NCI-H82 treated with DMSO at 0.1 percent for 48 hours (cell line): ENCODE results near the gene RPS19.
A peak's percentile ranks its signal among the peaks of the same experiment; 100 is the strongest.

Experiments
- DNase-seq: peaks from one replicate; lab custom pipeline; 2025; ENCODE audit not compliant: unreplicated experiment; lab: John Stamatoyannopoulos, UW

RPS19 gene

GRCh38 chr19:41877916-41878905, 18.2 kb downstream of the RPS19 start:
- DNase-seq = no peak

DNA sequence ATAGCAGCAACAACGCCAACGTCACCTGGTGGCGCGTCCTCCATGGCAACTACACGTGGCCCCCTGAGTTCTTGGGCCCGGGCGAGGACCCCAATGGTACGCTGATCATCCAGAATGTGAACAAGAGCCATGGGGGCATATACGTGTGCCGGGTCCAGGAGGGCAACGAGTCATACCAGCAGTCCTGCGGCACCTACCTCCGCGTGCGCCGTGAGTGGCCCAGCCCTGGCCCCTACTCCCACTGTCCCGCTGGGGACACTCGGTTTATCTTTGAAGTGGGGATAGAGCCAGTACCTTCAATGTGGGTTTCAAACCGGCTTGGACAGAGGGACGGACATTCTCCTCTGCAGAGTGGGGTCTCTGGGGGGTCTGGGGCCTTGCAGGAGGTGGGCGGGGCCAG, 19.0 kb downstream of the RPS19 start:
- no peak for DNase-seq

- DNase-seq = no peak
These were observed 19.7 kb downstream of the RPS19 start for GRCh38 chr19:41879670-41880328.

DNA sequence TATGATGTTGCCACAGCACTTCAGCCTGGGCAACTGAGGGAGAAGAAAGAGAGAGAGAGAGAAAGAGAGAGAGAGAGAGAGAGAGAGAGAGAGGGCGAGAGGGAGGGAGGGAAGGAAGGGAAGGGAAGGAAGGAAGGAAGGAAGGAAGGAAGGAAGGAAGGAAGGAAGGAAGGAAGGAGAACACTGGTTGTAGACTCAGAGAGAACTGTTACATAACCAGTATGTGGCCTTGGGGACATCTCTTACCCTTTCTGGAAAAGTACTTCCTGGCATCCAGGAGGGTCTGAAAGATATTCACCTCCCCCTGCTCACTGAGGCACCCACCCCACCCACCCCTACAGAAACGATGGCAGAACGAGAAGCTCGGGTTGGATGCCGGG, 20.3 kb downstream of the RPS19 start:
- no peak for DNase-seq

DNA sequence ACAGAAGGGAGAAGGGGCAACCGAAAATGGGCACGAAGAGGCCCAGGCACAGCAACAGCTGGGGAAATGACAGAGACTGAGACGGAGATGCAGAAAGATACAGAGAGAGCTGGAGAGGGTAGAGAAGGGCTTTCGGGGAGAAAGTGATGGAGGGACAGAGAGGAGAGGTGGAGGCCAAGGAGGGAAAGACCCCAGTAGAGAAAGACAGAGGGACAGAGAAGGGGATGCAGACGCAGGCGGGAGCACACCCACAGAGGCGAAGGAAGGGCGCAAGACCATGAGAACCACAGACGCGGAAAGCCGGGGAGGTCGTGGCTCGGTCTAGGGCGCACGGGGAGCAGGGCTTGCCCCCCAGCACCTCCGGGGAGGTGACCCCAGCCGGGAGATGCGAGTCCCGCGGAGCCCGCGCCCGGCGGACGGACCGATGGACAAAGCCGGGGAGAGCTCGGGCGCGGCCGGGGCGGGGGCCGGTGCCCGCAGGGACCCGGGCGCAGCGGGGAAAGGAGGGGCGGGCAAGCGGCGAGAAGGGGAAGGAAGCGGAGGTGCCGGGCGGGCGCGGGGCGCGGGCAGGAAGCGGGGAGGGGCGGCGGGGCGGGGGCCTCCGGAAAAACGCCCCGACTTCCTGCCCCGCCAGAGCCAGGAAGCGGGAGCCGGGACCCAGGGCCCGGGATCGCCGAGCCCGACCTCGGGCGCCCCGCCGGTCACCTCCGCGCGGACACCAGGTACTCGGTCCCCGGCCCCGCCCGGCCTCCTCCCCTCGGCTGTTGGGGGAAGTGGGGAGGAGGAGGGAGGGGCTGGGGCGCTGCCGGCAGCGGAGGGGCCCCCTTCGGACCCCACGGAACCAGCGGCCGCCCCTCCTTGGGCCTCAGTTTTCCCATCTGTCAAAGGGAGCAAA, 22.8 kb downstream of the RPS19 start, which contains the start of gene ARHGEF1:
TSS of gene ARHGEF1 (plus strand) at position 617 of the 895 bp plus-strand sequence. CDS start 4,899 bp downstream, outside the sequence.
- DNase-seq = no peak

- no peak for DNase-seq
These were observed 23.4 kb downstream of the RPS19 start for GRCh38 chr19:41883463-41883820.

- peak; percentile 96 for DNase-seq
These were observed 24.0 kb downstream of the RPS19 start for GRCh38 chr19:41883821-41884733.

- no peak for DNase-seq
These were observed 27.0 kb downstream of the RPS19 start for GRCh38 chr19:41886761-41887710.

DNA sequence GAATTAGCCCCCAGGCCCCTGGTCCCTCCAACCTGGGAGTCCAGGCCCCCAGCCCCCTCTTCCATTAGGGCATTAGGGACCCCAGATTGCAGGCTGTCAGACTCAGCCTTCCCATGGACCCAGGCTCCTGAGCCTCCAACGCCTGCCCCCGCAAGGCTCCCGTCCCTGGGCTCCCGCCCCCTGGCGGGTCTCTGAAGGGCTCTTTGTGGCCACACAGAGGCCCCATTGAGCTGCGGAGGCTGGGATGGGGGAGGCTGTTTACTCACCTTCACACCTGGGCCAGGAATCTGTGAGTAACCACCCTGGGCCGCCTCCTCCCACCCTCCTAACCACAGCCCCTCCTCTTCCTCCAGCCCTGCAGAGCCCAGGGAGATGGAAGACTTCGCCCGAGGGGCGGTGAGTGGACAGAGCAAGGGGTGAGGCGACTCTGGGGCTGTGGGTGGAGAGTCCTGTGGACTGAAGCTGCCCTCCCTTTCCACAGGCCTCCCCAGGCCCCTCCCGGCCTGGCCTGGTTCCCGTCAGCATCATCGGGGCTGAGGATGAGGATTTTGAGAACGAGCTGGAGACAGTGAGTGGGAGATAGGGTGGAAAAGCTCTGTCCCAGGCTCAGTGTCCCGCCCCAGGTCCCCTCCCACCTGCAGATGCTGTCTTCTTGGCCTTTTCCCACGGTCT, 27.8 kb downstream of the RPS19 start:
- DNase-seq = no peak

DNA sequence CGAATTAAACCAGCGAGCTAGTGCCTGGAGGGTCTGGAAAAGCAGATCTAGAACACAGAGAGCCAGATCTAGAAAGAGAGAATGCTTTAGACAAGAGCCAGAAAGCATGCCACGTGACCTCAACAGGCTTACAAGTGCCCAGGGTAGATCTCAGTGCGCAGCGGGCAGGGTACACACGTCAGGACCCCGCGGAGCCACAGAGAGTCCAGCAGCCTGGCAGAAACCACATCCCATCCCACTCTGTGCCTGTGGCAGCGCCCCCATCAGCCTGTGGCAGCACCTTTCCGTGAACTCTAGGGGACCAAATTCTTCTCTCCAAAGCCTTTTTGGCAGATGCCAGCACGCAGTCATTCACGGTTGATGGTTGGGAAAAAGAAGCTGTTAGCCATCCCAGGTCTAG, 28.9 kb downstream of the RPS19 start:
- DNase-seq = no peak

- no peak for DNase-seq
These were observed 29.8 kb downstream of the RPS19 start for GRCh38 chr19:41889896-41890295.

DNA sequence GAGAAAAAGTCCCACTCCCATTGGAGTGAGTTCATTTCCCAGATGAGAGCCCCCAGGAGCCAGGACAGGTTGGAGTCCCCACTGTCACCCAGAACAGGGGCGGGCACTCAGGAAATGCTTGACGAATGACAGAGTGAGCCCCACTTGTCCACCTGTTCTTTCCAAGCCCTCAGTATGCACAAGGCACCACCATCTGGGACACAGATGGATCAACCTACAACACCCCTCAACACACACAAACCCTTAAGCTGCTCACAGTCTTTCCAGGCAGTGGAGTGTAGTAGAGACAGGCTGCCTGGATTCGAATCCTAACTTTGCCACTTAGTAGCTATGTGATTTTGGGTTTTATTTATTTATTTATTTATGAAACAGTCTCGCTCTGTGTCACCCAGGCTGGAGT, 30.9 kb downstream of the RPS19 start:
- DNase-seq = no peak

GRCh38 chr19:41892173-41892902, 32.3 kb downstream of the RPS19 start:
- DNase-seq = no peak

- no peak for DNase-seq
These were observed 33.8 kb downstream of the RPS19 start for GRCh38 chr19:41893899-41894298.

DNA sequence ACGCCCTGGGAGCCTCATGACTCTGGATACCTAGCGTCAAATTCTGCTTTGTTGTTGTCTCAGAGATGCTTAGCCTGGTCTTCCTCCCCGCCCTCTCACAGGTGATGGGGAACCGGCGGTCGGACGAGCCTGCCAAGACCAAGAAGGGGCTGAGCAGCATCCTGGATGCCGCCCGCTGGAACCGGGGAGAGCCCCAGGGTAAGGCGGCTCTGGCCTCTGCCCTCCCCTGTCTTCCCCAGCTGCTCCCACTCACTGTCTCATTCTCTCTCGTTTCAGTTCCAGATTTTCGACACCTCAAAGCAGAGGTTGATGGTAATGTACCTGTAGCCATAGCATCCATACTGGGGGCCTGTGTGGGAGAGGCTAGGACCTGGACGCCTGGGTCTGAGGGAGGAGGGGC, 34.3 kb downstream of the RPS19 start:
- no peak for DNase-seq

DNA sequence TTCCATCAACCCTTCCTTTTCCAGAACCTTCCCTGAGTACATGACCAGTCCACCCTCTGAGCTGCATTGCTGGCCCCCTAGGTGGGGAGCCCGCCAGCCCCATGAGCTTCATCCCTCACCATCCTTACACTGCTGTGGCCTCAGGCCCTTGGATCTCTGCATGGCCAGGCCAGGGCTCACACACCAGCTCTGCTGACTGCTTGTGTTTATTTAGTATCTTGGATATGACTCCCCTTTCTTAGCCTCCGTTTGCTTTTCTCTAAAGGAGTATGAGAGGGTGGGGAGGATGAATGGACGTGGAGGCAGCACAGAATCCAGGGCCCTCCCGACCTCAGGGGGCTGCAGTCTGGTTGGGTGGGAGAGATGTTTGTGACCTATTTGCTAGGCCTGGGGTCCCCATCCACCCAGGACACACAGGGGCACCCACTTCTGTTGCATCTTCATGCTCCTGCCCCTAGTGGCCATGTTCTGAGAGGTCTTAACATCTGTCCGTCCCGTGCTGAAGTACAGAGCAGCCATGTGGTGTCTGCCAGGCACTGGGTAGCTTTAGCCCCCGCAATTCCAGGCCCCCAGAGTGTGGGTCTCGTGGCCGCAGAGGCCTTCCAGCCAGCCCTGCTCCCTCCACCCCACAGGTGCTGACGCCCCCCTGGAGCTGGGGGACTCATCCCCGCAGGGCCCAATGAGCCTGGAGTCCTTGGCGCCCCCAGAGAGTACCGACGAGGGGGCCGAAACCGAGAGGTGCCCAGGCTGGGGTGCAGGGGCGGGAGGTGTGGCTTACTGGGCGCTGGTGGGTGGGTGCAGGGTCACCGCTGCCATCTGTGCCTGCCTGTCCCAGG, 35.9 kb downstream of the RPS19 start:
- DNase-seq = peak; percentile 15

GRCh38 chr19:41896581-41896942, 36.5 kb downstream of the RPS19 start:
- no peak for DNase-seq
